ENCODE measurements around the gene ZNF79. TPM values are rescaled to one million over a fixed set of nuclear protein-coding genes. Genes with fewer than 3 reads are reported as not detected.

ZNF79 gene
- total and polyA plus RNA-seq, 9 of the 15 experiments (the other 6 are each of a cell fraction or from before 2014, with no cell fraction given) = 0.62 to 7.0 (median 4.1) TPM

DNA sequence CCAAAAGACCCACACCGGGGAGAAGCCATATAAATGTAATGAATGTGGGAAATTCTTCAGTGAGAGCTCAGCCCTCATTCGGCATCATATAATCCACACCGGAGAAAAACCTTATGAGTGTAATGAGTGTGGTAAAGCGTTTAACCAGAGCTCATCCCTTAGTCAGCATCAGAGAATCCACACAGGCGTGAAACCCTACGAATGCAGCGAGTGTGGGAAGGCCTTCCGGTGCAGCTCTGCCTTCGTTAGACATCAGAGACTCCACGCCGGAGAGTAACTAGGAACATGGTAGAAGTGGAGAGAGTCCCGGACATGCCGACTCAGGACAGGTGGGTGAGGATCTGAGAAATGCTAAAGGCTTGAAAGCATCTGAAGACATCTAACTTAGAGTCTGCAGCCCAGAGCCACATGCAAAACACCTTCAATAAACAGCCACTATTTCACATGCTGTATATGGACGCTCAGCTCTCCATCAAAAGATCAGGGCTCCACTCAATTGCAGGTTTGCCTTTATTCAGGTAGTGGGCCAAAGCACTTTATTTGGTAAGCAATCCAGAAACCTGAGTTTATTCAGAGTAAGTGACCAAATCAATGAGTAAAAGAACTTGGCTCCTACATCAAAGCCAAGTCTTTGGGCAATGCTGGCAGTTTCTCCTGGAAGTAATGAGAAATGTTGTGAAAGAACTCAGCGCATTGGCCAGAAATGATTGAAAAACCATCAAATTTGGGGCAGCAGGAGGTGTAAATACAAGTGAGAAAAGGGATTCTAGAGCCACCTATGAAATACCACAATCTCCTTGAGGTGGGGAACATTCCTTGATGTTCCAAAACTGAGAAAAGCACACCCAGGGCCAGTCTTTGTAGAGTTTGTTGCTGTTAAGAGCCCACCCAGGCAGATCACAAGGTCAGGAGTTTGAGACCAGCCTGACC lies 21.0 kb downstream of the ZNF79 start:
- no peaks in the 10 kb centered on the region for H3K9me1 ChIP-seq (ENCODE audit: control insufficient read depth, insufficient read depth, low read length)
- TF ChIP-seq NR4A1 (CRISPR knock-in tag; IDR thresholded peaks at IDR 0.05) (no peak), NR4A1 (tag; IDR thresholded peaks at IDR 0.05) (no peak), EWSR1 (IDR thresholded peaks at IDR 0.05; ENCODE audit: borderline replicate concordance, low read depth, partially characterized antibody) (peak; percentile 17), NFE2L1 (tag; IDR thresholded peaks at IDR 0.05; ENCODE audit: borderline replicate concordance, low read depth) (no peak), SFPQ (IDR thresholded peaks at IDR 0.05; ENCODE audit: low read depth, low read length) (no peak), ZNF75A (CRISPR knock-in tag; IDR thresholded peaks at IDR 0.05) (peak; percentile 81), ZKSCAN1 (IDR thresholded peaks at IDR 0.05; ENCODE audit: low read depth, low read length) (0 out of 2 replicates have a peak, but pooled peaks have one; percentile 0), TBP (optimal IDR thresholded peaks at IDR 0.05; ENCODE audit: low read depth, low read length) (no peak), RBM39 (optimal IDR thresholded peaks at IDR 0.05; ENCODE audit: low read depth, low read length) (peak; percentile 22), ZNF274 (IDR thresholded peaks at IDR 0.05; ENCODE audit: borderline replicate concordance, low read depth, low read length) (peak; percentile 84; the same call in 1 of the 2 replicates)
- ChIA-PET CTCF (ENCODE audit: low intra/inter-chr PET ratio) (no interaction called here), POLR2A (interaction anchor here (0.6 to 5.5 kb wide), 7 partner anchors 9 to 328 kb away, joined by 3 to 30 read pairs (median 4); partner anchors contain the start of gene ZNF79)
- peaks cover 32% of the 10 kb centered on the region for H4K20me1 ChIP-seq (replicated peaks; ENCODE audit: control insufficient read depth, insufficient read depth, low read length)
- peaks cover 35% of the 10 kb centered on the region for H3K79me2 ChIP-seq (ENCODE audit: control insufficient read depth, insufficient read depth, low read length)
- H3K27ac ChIP-seq (ENCODE audit: extremely low read depth, low read depth, low read length) = no peak overlapping the region
- H3K4me3 ChIP-seq = no peak overlapping the region
- FAIRE-seq = no peak
- peaks cover 6 to 12% of the 10 kb centered on the region in 2 experiments; a peak in 3 of 5 replicates for H3K4me1 ChIP-seq (replicated peaks in 1 of 2; ENCODE audit: control insufficient read depth in 2 of 2, insufficient read depth in 2 of 2, low read length in 2 of 2)
- WGBS (ENCODE audit: insufficient coverage, low coverage, missing lambda C conversion rate) = 95% methylated on average over 15 of the region's 15 CpGs
- peak in 1 of 4 experiments; percentile 32 for DNase-seq (ENCODE audit: extremely low read depth in 1 of 4, low spot score in 3 of 4)
- H3K9ac ChIP-seq (ENCODE audit: insufficient read depth in 1 of 2, low read depth in 2 of 2, low read length in 2 of 2) = no peak overlapping the region
- peaks cover 88% of the 10 kb centered on the region for H3K36me3 ChIP-seq (ENCODE audit: control insufficient read depth, insufficient read depth, low read length)
- H2AFZ ChIP-seq (ENCODE audit: low read depth, low read length) = no peak overlapping the region
- in situ Hi-C loops (cut with MboI) (no loop called here), intact Hi-C loops (cut with micrococcal nuclease) (no loop called here)
- BruUV-seq (replicated peaks) = TSS peak; percentile 35
- H3K4me2 ChIP-seq (ENCODE audit: insufficient read depth, low read length) = no peak overlapping the region
- peak; percentile 7 for ATAC-seq
- H3K27me3 ChIP-seq (ENCODE audit: control insufficient read depth in 2 of 2, insufficient read depth in 2 of 2, low read length in 2 of 2) = no peaks in the 10 kb centered on the region
- peaks cover 12% of the 10 kb centered on the region for H3K9me3 ChIP-seq (replicated peaks; ENCODE audit: control insufficient read depth, insufficient read depth, low read depth, low read length)
